ENCODE results near the gene NCKAP5. TPM values are rescaled to one million over a fixed set of nuclear protein-coding genes. Genes with fewer than 3 reads are reported as not detected.

Gene NCKAP5
- total RNA-seq, 4 donors from 2014 or later, result 0.55 to 6.6 (median 3.3) TPM; not detected in 1

DNA sequence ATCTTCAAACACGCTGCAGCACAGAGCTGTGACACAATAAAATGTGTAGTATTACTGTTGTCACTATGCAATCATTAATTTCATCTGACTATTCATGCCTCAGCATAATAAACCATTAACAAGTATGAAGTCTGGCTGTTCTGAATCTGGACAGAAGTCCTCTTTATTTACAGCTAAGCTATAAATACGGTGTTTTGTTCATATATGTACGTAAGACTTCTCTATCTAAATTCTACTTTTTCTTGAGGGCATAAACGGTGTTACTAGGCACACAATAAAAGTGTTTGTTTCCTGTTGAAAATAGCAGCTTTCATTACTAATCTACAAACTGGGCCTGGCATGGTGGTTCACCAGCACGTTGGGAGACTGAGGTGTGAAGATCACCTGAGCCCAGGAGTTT, 443.8 kb downstream of the NCKAP5 start:
- Histone ChIP-seq H3K4me3 (no peak overlapping the region), H3K9me3 (no peaks in the 10 kb centered on the region), H3K27ac (no peak overlapping the region), H3K36me3 (no peaks in the 10 kb centered on the region), H3K4me1 (no peaks in the 10 kb centered on the region), H3K27me3 (no peaks in the 10 kb centered on the region)
- DNase-seq, result no peak
- intact Hi-C loops (cut with DNase I; ENCODE audit: low total_unique reads), result no loop called here
- no peak for TF ChIP-seq POLR2A (IDR thresholded peaks at IDR 0.05)
- TF ChIP-seq CTCF (IDR thresholded peaks at IDR 0.05), result no peak

- no peaks in the 10 kb centered on the region for H3K9me3 ChIP-seq
- intact Hi-C loops (cut with DNase I; ENCODE audit: low total_unique reads), result no loop called here
- H3K4me3 ChIP-seq, result no peak overlapping the region
- no peaks in the 10 kb centered on the region for H3K4me1 ChIP-seq
- H3K27ac ChIP-seq, result no peak overlapping the region
- H3K36me3 ChIP-seq, result no peaks in the 10 kb centered on the region
- no peak for TF ChIP-seq CTCF (IDR thresholded peaks at IDR 0.05)
- no peak for TF ChIP-seq POLR2A (IDR thresholded peaks at IDR 0.05)
- no peaks in the 10 kb centered on the region for H3K27me3 ChIP-seq
- DNase-seq, result no peak
Observed at GRCh38 chr2:133123904-133124303, 444.4 kb downstream of the NCKAP5 start.

GRCh38 chr2:133123393-133123792, 444.9 kb downstream of the NCKAP5 start:
- no peak for DNase-seq
- Histone ChIP-seq H3K27me3 (no peaks in the 10 kb centered on the region), H3K4me1 (no peaks in the 10 kb centered on the region), H3K4me3 (no peak overlapping the region), H3K27ac (no peak overlapping the region), H3K9me3 (no peaks in the 10 kb centered on the region), H3K36me3 (no peaks in the 10 kb centered on the region)
- TF ChIP-seq CTCF (IDR thresholded peaks at IDR 0.05) (no peak), POLR2A (IDR thresholded peaks at IDR 0.05) (no peak)
- intact Hi-C loops (cut with DNase I; ENCODE audit: low total_unique reads), result no loop called here

- intact Hi-C loops (cut with DNase I; ENCODE audit: low total_unique reads), result no loop called here
- no peak for DNase-seq
- no peak overlapping the region for H3K27ac ChIP-seq
- no peak overlapping the region for H3K4me3 ChIP-seq
- H3K9me3 ChIP-seq, result no peaks in the 10 kb centered on the region
- no peaks in the 10 kb centered on the region for H3K4me1 ChIP-seq
- no peak for TF ChIP-seq POLR2A (IDR thresholded peaks at IDR 0.05)
- TF ChIP-seq CTCF (IDR thresholded peaks at IDR 0.05), result no peak
- H3K36me3 ChIP-seq, result no peaks in the 10 kb centered on the region
- H3K27me3 ChIP-seq, result no peaks in the 10 kb centered on the region
Observed at GRCh38 chr2:133122529-133122928, 445.7 kb downstream of the NCKAP5 start.

- intact Hi-C loops (cut with DNase I; ENCODE audit: low total_unique reads), result no loop called here
- H3K27me3 ChIP-seq, result no peaks in the 10 kb centered on the region
- no peaks in the 10 kb centered on the region for H3K4me1 ChIP-seq
- H3K36me3 ChIP-seq, result no peaks in the 10 kb centered on the region
- no peak overlapping the region for H3K4me3 ChIP-seq
- no peak for TF ChIP-seq POLR2A (IDR thresholded peaks at IDR 0.05)
- no peak for TF ChIP-seq CTCF (IDR thresholded peaks at IDR 0.05)
- H3K9me3 ChIP-seq, result no peaks in the 10 kb centered on the region
- DNase-seq, result no peak
- H3K27ac ChIP-seq, result no peak overlapping the region
Observed at GRCh38 chr2:133120310-133120709, 448.0 kb downstream of the NCKAP5 start.
